GM11168 (cell line): Measurements from ENCODE around the gene PRRT1B.

Experiments
- in situ Hi-C: fragments of 300-500 bp; cut with MboI; formaldehyde crosslinking; loops from one replicate; pipeline ENCODE4 v1.12.0; 2022; ENCODE audit warnings: low sequenced_read_pairs; ENCODE audit not compliant: unreplicated experiment

PRRT1B gene

GRCh38 chr9:131577005-131578000, 32.0 kb downstream of the PRRT1B start:
- in situ Hi-C loops: no loop called here

- in situ Hi-C loops: no loop called here
Observed at GRCh38 chr9:131578021-131578420, 32.7 kb downstream of the PRRT1B start.

- in situ Hi-C loops: no loop called here
Observed at GRCh38 chr9:131578731-131579504, 33.6 kb downstream of the PRRT1B start.

- in situ Hi-C loops: no loop called here
Observed at GRCh38 chr9:131579789-131580211, 34.5 kb downstream of the PRRT1B start.

GRCh38 chr9:131580358-131580757, 35.0 kb downstream of the PRRT1B start:
- in situ Hi-C loops: no loop called here

GRCh38 chr9:131582056-131582455, 36.7 kb downstream of the PRRT1B start:
- in situ Hi-C loops: no loop called here

- in situ Hi-C loops: no loop called here
Observed at GRCh38 chr9:131582466-131583336, 37.4 kb downstream of the PRRT1B start.

GRCh38 chr9:131583337-131583645, 38.0 kb downstream of the PRRT1B start:
- in situ Hi-C loops: no loop called here

GRCh38 chr9:131583836-131584555, 38.7 kb downstream of the PRRT1B start:
- in situ Hi-C loops: no loop called here

GRCh38 chr9:131584858-131585257, 39.5 kb downstream of the PRRT1B start:
- in situ Hi-C loops: no loop called here

- in situ Hi-C loops: no loop called here
Observed at GRCh38 chr9:131585375-131585774, 40.1 kb downstream of the PRRT1B start.

- in situ Hi-C loops: no loop called here
Observed at GRCh38 chr9:131587331-131587730, 42.0 kb downstream of the PRRT1B start.

GRCh38 chr9:131587906-131588305, 42.6 kb downstream of the PRRT1B start:
- in situ Hi-C loops: no loop called here

- in situ Hi-C loops: no loop called here
Observed at GRCh38 chr9:131588396-131588795, 43.1 kb downstream of the PRRT1B start.

GRCh38 chr9:131589124-131589711, 43.9 kb downstream of the PRRT1B start:
- in situ Hi-C loops: no loop called here

- in situ Hi-C loops: loop anchor here (5.0 kb wide), 1 partner anchor 152 kb away; the partner anchor contains the start of gene RAPGEF1
Observed at GRCh38 chr9:131589993-131590392, 44.7 kb downstream of the PRRT1B start.

- in situ Hi-C loops: loop anchor here (5.0 kb wide), 1 partner anchor 152 kb away; the partner anchor contains the start of gene RAPGEF1
Observed at GRCh38 chr9:131590449-131590848, 45.1 kb downstream of the PRRT1B start.

GRCh38 chr9:131590907-131591844, 45.9 kb downstream of the PRRT1B start:
- in situ Hi-C loops: loop anchor here (5.0 kb wide), 1 partner anchor 151 kb away; the partner anchor contains the start of gene RAPGEF1
